SK-N-SH (cell line): ENCODE results near the gene LRIG1. TPM values are rescaled to one million over a fixed set of nuclear protein-coding genes. Genes with fewer than 3 reads are reported as not detected.

Source experiments
- CTCF ChIA-PET: fragments of 300-600, 350-600 bp; formaldehyde crosslinking; extraction: SDS; loops from one replicate; lab custom pipeline; 2021; lab: Yijun Ruan, JAX
- POLR2A ChIA-PET: fragments of 350-600 bp; sonication (Branson Sonifier 250); formaldehyde crosslinking; extraction: SDS; loops from one replicate; lab custom pipeline; 2020; ENCODE audit warnings: antibody characterized with exemption, inconsistent platforms; lab: Yijun Ruan, JAX
- DNase-seq: peaks from one replicate; pipeline ENCODE4 v3.0.0; 2012
- H2AFZ ChIP-seq: fragments of 200-600 bp; sonication (generic); 2 replicates; pipeline ENCODE4 v1.8.1; 2016; ENCODE audit warnings: antibody characterized with exemption, mild to moderate bottlenecking, low read depth
- H3F3A ChIP-seq: fragments of 200-600 bp; sonication (generic); replicated peaks from 2 replicates; pipeline ENCODE3; 2016; ENCODE audit warnings: antibody characterized with exemption, mild to moderate bottlenecking; ENCODE audit not compliant: insufficient read depth
- H3K27ac ChIP-seq, 2 experiments: fragments of 200-500 bp in 1 of 2; fragments of 200-600 bp in 1 of 2; sonication (Bioruptor generic) in 1 of 2; sonication (generic), shearing (Covaris generic) in 1 of 2; 2 replicates each; pipeline versions ENCODE4 v1.5.1 to v1.6.1; 2014 to 2016; ENCODE audit warnings: low read depth in 2 of 2, inconsistent platforms in 1 of 2, low read length in 1 of 2, mild to moderate bottlenecking in 1 of 2, mixed read lengths in 1 of 2
- H3K27me3 ChIP-seq: fragments of 200-600 bp; sonication (generic), shearing (Covaris generic); 2 replicates; pipeline ENCODE4 v1.6.1; 2016; ENCODE audit warnings: mixed run types; ENCODE audit not compliant: insufficient read depth
- H3K36me3 ChIP-seq, 2 experiments: fragments of 200-500 bp in 1 of 2; fragments of 200-600 bp in 1 of 2; sonication (Bioruptor generic) in 1 of 2; sonication (generic) in 1 of 2; replicated peaks in 1 of 2; 2 replicates each; pipeline versions ENCODE3 to v1.5.1; 2014 to 2016; ENCODE audit warnings: low read length in 1 of 2, mild to moderate bottlenecking in 1 of 2; ENCODE audit not compliant: insufficient read depth in 2 of 2, control insufficient read depth in 1 of 2
- H3K4me1 ChIP-seq, 2 experiments: fragments of 200-500 bp in 1 of 2; fragments of 200-600 bp in 1 of 2; sonication (Bioruptor generic) in 1 of 2; sonication (generic), shearing (Covaris generic) in 1 of 2; 2 replicates each; pipeline versions ENCODE4 v1.5.1 to v1.6.1; 2014 to 2016; ENCODE audit warnings: low read depth in 1 of 2, low read length in 1 of 2, mixed run types in 1 of 2; ENCODE audit not compliant: insufficient read depth in 2 of 2, control insufficient read depth in 1 of 2
- H3K4me2 ChIP-seq: fragments of 200-600 bp; sonication (generic), shearing (Covaris generic); 2 replicates; pipeline ENCODE4 v1.6.1; 2017; ENCODE audit warnings: mixed run types
- H3K4me3 ChIP-seq, 2 experiments: fragments of 200-500 bp in 1 of 2; fragments of 200-600 bp in 1 of 2; sonication (Bioruptor generic) in 1 of 2; sonication (generic), shearing (Covaris generic) in 1 of 2; 2 replicates each; pipeline versions ENCODE4 v1.5.1 to v1.8.1; 2014 to 2016; ENCODE audit warnings: low read depth in 2 of 2, inconsistent platforms in 1 of 2, low read length in 1 of 2, mild to moderate bottlenecking in 1 of 2, mixed read lengths in 1 of 2, moderate library complexity in 1 of 2
- H3K79me2 ChIP-seq: fragments of 200-600 bp; sonication (generic); 2 replicates; pipeline ENCODE4 v1.8.1; 2017; ENCODE audit warnings: mild to moderate bottlenecking; ENCODE audit not compliant: insufficient read depth
- H3K9ac ChIP-seq: fragments of 200-600 bp; sonication (generic); 2 replicates; pipeline ENCODE4 v1.6.1; 2017; ENCODE audit warnings: mixed run types
- H3K9me2 ChIP-seq: fragments of 200-600 bp; sonication (generic); 2 replicates; pipeline ENCODE4 v1.6.1; 2017; ENCODE audit warnings: mixed run types
- H3K9me3 ChIP-seq: fragments of 200-600 bp; sonication (generic); 2 replicates; pipeline ENCODE4 v1.6.1; 2017; ENCODE audit warnings: mixed run types, mild to moderate bottlenecking, moderate library complexity
- H4K20me1 ChIP-seq: fragments of 200-600 bp; sonication (generic); 2 replicates; pipeline ENCODE4 v1.6.1; 2017; ENCODE audit warnings: mild to moderate bottlenecking, mixed run types; ENCODE audit not compliant: insufficient read depth
- EP300 ChIP-seq, 2 experiments: IDR thresholded peaks; 2 replicates each; pipeline versions ENCODE4 v1.4.0 to v1.6.1; 2012; ENCODE audit warnings: borderline replicate concordance in 1 of 2, low read depth in 1 of 2, low read length in 1 of 2
- EZH2phosphoT487 ChIP-seq: fragments of 200-600 bp; sonication (generic); IDR thresholded peaks from 2 replicates; pipeline ENCODE4 v1.6.1; 2017; ENCODE audit warnings: low read depth, mixed run types, mild to moderate bottlenecking, antibody characterized with exemption, moderate library complexity, borderline replicate concordance
- FOXM1 ChIP-seq: IDR thresholded peaks from 2 replicates; pipeline ENCODE4 v1.4.0; 2012; ENCODE audit warnings: low read depth, mild to moderate bottlenecking
- GATA2 ChIP-seq: sonication (generic); formaldehyde crosslinking; IDR thresholded peaks from 2 replicates; pipeline ENCODE4 v1.5.0; 2020; ENCODE audit warnings: mild to moderate bottlenecking, missing genetic modification reagents
- JUND ChIP-seq: IDR thresholded peaks from 2 replicates; pipeline ENCODE4 v1.4.0; 2012
- MEF2A ChIP-seq: IDR thresholded peaks from 2 replicates; pipeline ENCODE4 v1.4.0; 2012; ENCODE audit warnings: low read depth, borderline replicate concordance
- MXI1 ChIP-seq: IDR thresholded peaks from 2 replicates; pipeline ENCODE4 v1.6.1; 2012; ENCODE audit warnings: mild to moderate bottlenecking, low read depth, low read length, improper control_type of control experiment
- NFIC ChIP-seq: IDR thresholded peaks from 2 replicates; pipeline ENCODE4 v1.4.0; 2012; ENCODE audit warnings: borderline replicate concordance
- NRF1 ChIP-seq: IDR thresholded peaks from 2 replicates; pipeline ENCODE4 v1.6.1; 2012; ENCODE audit warnings: low read depth, mild to moderate bottlenecking, low read length
- RCOR1 ChIP-seq: fragments of 150-350 bp; IDR thresholded peaks from 2 replicates; pipeline ENCODE4 v1.6.1; 2017; ENCODE audit warnings: antibody characterized with exemption, low read length
- RFX5 ChIP-seq: IDR thresholded peaks from 2 replicates; pipeline ENCODE4 v1.6.1; 2012; ENCODE audit warnings: mild to moderate bottlenecking, improper control_type of control experiment, low read length
- RXRA ChIP-seq: IDR thresholded peaks from 2 replicates; pipeline ENCODE4 v1.4.0; 2012; ENCODE audit warnings: low read depth, mild to moderate bottlenecking, borderline replicate concordance
- SIN3A ChIP-seq: IDR thresholded peaks from 2 replicates; pipeline ENCODE4 v1.6.1; 2012; ENCODE audit warnings: low read depth, mild to moderate bottlenecking, low read length, moderate library complexity, borderline replicate concordance
- TCF12 ChIP-seq: IDR thresholded peaks from 2 replicates; pipeline ENCODE4 v1.4.0; 2012
- TEAD4 ChIP-seq: IDR thresholded peaks from 2 replicates; pipeline ENCODE4 v1.4.0; 2012; ENCODE audit warnings: mild to moderate bottlenecking, borderline replicate concordance; ENCODE audit not compliant: insufficient read depth
- WGBS: methylation state at CpG from one replicate; pipeline ENCODE4 v1.1.6; 2017; ENCODE audit warnings: low lambda C conversion rate; 5-methylcytosine and 5-hydroxymethylcytosine counted together
- polyA plus RNA-seq, 3 experiments: library from polyadenylated mRNA; depleted of rRNA; stranded (reverse); fragments of >200 nt; gene quantifications; 2 replicates each; pipeline ENCODE4 v1.2.3, GENCODE V29; 2012
- TF ChIP-seq, protein P1 (sequence below): IDR thresholded peaks from 2 replicates; pipeline ENCODE4 v1.6.1; 2012; ENCODE audit warnings: mild to moderate bottlenecking, low read depth, low read length, moderate library complexity
- TF ChIP-seq, protein P2 (sequence below): fragments of 150-350 bp; IDR thresholded peaks from 2 replicates; pipeline ENCODE4 v1.6.1; 2017; ENCODE audit warnings: antibody characterized with exemption, low read length, low read depth, borderline replicate concordance

Gene LRIG1
- polyA plus RNA-seq, 1 of the 3 experiments (the other 2 are of a cell fraction): 1.7 TPM

DNA sequence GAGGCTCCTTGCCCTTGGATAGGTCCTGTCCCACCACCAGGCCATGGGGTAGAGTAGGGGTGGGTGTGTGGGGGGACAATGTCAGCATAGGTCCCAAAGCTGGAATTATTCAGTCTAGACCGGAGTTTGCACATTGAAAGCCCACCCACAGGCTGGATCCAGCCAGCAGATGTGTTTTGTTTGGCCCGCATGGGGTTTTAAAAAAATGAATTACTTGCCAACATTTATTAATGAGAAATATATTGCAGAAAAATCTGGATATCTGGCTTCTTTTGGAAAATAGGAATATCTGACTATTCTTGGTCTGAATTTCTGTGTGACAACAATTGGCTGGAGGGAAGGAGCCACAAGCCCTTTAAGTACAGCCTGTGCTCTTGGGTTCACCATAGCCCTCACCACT, 17.3 kb upstream of the LRIG1 start:
- TF ChIP-seq TCF12: no peak
- TF ChIP-seq GATA2 (CRISPR knock-in tag): no peak
- TF ChIP-seq MXI1: no peak
- no peak for TF ChIP-seq TEAD4
- Histone ChIP-seq H3K4me3 (no peak overlapping the region), H3K4me2 (no peak overlapping the region), H3K79me2 (no peaks in the 10 kb centered on the region), H3F3A (no peaks in the 10 kb centered on the region), H3K36me3 (no peaks in the 10 kb centered on the region), H3K9me2 (no peaks in the 10 kb centered on the region), H3K27ac (no peak overlapping the region), H3K9ac (no peak overlapping the region), H2AFZ (no peak overlapping the region), H4K20me1 (no peaks in the 10 kb centered on the region), H3K9me3 (no peaks in the 10 kb centered on the region), H3K4me1 (no peaks in the 10 kb centered on the region), H3K27me3 (no peaks in the 10 kb centered on the region)
- POLR2A ChIA-PET: no interaction called here
- CTCF ChIA-PET: interaction anchor here (1.0 to 1.7 kb wide), 2 partner anchors 26 to 453 kb away, joined by 3 read pairs; no protein-coding TSS in a partner anchor
- DNase-seq: no peak
- WGBS: 52% methylated on average over 2 of the region's 2 CpGs

DNA sequence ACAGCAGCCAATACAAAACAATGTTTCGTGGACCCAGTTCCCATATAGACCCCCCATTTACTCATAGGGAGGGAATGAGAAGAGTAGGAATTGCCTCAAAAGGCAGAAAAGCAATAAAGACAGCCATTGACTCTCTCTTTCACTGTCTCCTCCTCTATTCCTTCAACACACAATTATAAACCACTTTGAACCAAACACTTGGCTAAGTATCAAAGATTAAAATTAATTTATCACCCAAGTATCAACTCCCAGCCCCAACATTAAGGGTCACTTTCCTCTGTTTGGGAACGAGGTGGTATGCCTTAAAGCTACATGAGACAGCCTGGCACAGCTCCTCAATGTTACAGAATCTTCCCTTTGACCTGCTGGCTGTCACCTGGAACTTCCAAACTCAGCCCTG, 16.4 kb upstream of the LRIG1 start:
- Histone ChIP-seq H4K20me1 (no peaks in the 10 kb centered on the region), H3K4me1 (no peaks in the 10 kb centered on the region), H3F3A (no peaks in the 10 kb centered on the region), H3K9me3 (no peaks in the 10 kb centered on the region), H3K27me3 (no peaks in the 10 kb centered on the region)
- CTCF ChIA-PET: no interaction called here
- TF ChIP-seq FOXM1 (no peak), EP300 (IDR thresholded peaks at IDR 0.05; ENCODE audit: borderline replicate concordance in 1 of 2, low read depth in 1 of 2, low read length in 1 of 2) (no peak), SIN3A (no peak), RCOR1 (no peak), EZH2phosphoT487 (no peak), JUND (no peak), RFX5 (no peak), MEF2A (no peak), TEAD4 (no peak), RXRA (no peak), NFIC (no peak), NRF1 (no peak)
- TF ChIP-seq, protein P1, sequence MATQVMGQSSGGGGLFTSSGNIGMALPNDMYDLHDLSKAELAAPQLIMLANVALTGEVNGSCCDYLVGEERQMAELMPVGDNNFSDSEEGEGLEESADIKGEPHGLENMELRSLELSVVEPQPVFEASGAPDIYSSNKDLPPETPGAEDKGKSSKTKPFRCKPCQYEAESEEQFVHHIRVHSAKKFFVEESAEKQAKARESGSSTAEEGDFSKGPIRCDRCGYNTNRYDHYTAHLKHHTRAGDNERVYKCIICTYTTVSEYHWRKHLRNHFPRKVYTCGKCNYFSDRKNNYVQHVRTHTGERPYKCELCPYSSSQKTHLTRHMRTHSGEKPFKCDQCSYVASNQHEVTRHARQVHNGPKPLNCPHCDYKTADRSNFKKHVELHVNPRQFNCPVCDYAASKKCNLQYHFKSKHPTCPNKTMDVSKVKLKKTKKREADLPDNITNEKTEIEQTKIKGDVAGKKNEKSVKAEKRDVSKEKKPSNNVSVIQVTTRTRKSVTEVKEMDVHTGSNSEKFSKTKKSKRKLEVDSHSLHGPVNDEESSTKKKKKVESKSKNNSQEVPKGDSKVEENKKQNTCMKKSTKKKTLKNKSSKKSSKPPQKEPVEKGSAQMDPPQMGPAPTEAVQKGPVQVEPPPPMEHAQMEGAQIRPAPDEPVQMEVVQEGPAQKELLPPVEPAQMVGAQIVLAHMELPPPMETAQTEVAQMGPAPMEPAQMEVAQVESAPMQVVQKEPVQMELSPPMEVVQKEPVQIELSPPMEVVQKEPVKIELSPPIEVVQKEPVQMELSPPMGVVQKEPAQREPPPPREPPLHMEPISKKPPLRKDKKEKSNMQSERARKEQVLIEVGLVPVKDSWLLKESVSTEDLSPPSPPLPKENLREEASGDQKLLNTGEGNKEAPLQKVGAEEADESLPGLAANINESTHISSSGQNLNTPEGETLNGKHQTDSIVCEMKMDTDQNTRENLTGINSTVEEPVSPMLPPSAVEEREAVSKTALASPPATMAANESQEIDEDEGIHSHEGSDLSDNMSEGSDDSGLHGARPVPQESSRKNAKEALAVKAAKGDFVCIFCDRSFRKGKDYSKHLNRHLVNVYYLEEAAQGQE: no peak
- TF ChIP-seq, protein P2, sequence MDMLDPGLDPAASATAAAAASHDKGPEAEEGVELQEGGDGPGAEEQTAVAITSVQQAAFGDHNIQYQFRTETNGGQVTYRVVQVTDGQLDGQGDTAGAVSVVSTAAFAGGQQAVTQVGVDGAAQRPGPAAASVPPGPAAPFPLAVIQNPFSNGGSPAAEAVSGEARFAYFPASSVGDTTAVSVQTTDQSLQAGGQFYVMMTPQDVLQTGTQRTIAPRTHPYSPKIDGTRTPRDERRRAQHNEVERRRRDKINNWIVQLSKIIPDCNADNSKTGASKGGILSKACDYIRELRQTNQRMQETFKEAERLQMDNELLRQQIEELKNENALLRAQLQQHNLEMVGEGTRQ: no peak
- TF ChIP-seq, all 33 proteins: peak for 0
- no peak overlapping the region for H3K9ac ChIP-seq
- no peaks in the 10 kb centered on the region for H3K36me3 ChIP-seq
- no peak overlapping the region for H3K4me2 ChIP-seq
- no peaks in the 10 kb centered on the region for H3K9me2 ChIP-seq
- H2AFZ ChIP-seq: no peak overlapping the region
- DNase-seq: no peak
- H3K79me2 ChIP-seq: no peaks in the 10 kb centered on the region
- 3% methylated on average over 2 of the region's 2 CpGs for WGBS
- H3K4me3 ChIP-seq: no peak overlapping the region
- POLR2A ChIA-PET: no interaction called here
- H3K27ac ChIP-seq: no peak overlapping the region
